ENCODE measurements around the gene PRPH2.

Gene PRPH2

GRCh38 chr6:42722497-42722896 is at the start of gene PRPH2:
Gene PRPH2 (minus strand): TSS chr6:42722597. CDS start chr6:42722334, 263 bp downstream.
- DNase-seq, result no peak

- no peak for DNase-seq
Measured at GRCh38 chr6:42771741-42772100, 49.3 kb upstream of the PRPH2 start.

DNA sequence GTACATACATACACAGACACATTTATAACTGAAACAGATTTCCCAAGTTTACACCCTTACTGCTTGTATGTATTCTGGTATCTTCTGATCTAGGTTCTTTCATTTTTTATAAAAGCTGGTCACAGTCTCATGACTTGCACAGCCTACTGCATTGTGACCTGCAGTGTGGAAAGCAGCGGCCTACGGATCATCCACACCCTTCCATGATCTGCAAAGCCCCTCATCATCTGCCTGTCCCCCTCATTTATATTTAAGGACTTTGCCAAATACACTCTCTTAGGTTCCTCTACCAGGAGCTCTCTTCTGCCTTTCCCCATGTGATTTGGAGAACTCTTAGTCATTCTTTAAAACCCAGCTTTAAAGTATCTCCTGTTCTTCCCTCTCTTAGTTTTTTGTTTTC is 47.4 kb upstream of the PRPH2 start:
- DNase-seq, result no peak

- DNase-seq, result no peak
Measured at GRCh38 chr6:42769051-42769450, 46.7 kb upstream of the PRPH2 start.

DNA sequence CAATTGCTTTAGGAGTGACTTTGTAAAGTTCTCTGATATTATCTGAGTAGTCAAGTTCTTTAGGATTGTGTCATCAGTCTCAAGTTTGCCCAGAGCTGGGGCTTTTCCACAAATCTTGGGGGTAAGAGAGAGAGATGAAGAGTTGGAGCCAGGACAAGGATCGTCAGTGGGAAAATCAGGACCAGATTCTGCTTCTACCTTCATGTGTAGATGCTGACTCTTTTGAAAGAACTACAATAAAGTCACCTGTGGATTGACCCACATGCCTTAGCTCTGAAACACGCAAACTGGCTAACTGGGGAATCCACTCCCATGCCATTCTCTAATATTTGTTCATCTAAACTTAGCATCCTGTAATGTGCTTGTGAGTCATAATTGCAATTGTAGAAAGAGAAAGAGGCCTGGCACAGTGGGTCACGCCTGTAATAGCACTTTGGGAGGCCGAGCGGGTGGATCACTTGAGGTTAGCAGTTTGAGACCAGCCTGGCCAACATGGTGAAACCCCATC is 43.8 kb upstream of the PRPH2 start:
- DNase-seq, result peak; percentile 61

- DNase-seq, result no peak
Measured at GRCh38 chr6:42764911-42765648, 42.7 kb upstream of the PRPH2 start.

- no peak for DNase-seq
Measured at GRCh38 chr6:42762950-42763349, 40.6 kb upstream of the PRPH2 start.

DNA sequence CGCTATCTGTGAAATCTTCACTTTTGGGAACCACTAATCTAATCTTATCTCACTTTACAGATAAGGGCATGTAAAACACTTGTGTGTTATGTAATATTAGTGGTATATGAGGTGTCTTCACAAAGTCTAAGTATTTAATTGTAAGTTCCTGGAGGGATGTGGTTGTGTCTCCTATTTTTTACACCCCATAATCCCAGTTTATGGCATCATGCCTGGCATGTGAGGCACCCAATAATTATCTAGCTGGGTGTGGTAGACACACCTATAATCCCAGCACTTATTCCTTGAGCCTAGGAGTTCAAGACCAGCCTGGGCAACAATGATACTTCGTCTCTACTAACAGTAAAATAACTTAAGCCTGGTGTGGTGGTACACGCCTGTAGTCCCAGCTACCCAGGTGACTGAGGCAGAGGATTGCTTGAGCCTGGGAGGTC is 40.0 kb upstream of the PRPH2 start:
- DNase-seq, result no peak

- no peak for DNase-seq
Measured at GRCh38 chr6:42761287-42762067, 39.1 kb upstream of the PRPH2 start.

GRCh38 chr6:42758756-42759430 is 36.5 kb upstream of the PRPH2 start:
- no peak for DNase-seq

GRCh38 chr6:42756722-42757121 is 34.3 kb upstream of the PRPH2 start:
- DNase-seq, result no peak

DNA sequence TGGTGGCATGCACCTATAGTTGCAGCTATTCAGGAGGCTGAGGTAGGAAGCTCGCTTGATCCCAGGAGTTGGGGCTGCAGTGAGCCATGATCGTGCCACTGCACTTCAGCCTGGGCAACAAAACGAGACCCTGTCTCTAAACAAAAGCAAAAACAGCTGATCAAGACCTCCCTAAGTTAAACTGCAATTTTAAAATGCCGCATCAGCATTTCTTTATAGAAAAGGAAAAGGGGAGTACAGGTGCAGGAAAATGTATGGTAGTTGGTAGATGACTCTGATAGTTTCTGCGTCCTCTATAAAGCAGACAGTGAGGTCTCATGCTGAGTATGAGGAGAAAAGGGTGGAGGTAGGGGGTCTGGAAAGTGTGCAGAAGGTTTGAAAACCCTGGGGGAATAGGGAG is 32.4 kb upstream of the PRPH2 start:
- DNase-seq, result no peak

DNA sequence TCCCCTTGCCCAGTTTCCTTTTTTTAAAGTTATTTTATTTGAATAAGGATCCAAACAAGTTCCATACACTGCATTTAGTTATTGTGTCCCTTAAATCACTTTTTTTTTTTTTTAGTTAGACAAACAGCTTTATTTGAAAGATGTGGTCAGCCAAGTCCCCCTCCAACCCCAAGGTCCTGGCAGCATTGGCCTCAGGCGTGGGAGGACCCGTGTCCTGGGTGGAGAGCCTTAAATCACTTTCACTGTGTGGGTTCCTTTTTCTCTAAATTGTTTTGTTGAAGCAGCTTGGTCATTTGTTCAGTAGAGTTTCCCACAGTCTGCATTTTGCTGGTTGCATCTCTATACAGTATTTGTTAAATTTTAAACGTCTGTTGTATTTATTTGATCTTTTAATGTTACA is 28.7 kb upstream of the PRPH2 start:
- no peak for DNase-seq

DNA sequence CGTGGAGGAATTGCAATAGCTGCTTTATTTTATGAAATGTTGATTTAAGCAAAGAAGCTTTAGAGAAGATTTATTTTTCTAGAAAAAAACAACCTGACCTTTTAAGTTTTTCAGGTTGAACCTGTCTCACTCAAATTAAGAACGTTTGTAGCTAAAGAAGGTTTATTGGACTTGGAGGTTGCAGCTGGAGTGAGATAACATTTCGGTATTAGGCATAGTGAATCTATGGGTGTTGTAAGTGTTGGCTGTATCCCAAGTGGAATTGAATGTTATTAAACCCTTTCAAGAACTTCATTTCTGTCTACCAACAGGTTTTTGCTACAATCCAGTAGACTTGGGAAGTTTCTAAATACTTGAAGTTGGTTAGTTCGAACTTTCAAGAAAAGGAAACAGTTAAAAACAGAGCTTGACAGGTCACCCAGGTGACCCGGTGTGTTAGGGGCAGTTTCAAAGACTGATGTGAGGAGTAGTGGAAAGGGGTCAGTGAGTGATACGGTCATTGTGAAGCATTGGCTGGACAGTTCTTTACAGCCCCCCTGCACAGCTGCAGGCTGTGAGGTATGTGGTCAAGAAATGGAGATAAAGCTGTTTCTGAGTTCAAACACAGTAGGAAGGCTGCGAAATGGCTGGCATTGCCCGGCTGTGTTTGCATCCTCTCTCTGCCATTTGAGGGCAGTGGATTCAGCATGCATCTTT is 26.0 kb upstream of the PRPH2 start:
- DNase-seq, result no peak

- peak; percentile 96 for DNase-seq
Measured at GRCh38 chr6:42746463-42747391, 24.3 kb upstream of the PRPH2 start.

- peak; percentile 99 for DNase-seq
Measured at GRCh38 chr6:42745640-42746462, 23.5 kb upstream of the PRPH2 start, which contains the start of gene TBCC. Gene TBCC (minus strand): TSS chr6:42746103. CDS start chr6:42746073, 30 bp downstream.

DNA sequence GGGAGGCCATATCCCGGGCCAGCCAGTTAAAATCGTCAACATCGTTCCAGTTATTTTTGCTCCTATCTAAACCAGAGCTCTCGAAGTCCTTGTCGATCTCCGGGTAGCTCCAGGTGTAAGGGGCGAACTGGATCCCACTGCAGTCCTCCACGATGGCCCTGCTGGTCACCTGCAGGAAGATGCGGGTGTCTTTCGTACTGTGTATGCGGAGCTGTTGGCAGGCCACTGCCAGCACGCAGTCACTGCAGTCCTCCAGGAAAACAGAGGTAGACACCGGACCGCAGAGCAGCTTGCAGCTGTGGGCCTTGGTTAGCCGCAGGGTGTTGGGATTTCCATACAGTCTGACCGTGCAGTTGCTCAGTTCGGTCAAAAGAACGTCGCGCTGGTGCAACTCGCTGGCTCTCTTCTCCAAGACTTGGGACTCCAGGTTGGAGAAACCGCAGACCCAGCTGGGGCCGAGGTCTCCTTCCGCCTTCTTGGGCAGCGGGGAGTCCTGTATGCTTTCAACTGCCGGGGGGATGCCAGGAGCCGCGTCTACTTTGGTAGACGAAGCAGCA is 22.8 kb upstream of the PRPH2 start:
- no peak for DNase-seq

DNA sequence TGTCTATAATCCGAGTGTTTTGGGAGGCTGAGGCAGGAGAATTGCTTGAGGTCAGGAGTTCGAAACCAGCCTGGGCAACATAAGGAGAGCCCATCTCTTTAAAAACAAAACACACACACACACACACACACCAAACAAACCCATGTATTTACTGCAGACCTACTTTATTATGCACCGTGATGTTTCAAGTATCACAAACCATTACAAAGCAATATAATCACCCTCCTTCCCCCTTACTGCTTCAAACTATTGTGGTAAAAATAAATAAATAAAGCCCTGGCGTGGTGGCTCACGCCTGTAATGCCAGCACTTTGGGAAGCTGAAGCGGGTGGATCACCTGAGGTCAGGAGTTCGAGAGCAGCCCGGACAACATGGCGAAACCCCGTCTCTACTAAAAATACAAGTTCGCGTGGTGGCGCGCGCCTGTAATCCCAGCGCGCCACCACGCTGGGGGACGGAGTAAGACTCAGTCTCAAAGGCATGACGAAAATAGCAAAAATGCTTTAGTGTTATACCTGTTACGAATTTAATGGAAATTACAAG is 22.0 kb upstream of the PRPH2 start:
- DNase-seq, result no peak

DNA sequence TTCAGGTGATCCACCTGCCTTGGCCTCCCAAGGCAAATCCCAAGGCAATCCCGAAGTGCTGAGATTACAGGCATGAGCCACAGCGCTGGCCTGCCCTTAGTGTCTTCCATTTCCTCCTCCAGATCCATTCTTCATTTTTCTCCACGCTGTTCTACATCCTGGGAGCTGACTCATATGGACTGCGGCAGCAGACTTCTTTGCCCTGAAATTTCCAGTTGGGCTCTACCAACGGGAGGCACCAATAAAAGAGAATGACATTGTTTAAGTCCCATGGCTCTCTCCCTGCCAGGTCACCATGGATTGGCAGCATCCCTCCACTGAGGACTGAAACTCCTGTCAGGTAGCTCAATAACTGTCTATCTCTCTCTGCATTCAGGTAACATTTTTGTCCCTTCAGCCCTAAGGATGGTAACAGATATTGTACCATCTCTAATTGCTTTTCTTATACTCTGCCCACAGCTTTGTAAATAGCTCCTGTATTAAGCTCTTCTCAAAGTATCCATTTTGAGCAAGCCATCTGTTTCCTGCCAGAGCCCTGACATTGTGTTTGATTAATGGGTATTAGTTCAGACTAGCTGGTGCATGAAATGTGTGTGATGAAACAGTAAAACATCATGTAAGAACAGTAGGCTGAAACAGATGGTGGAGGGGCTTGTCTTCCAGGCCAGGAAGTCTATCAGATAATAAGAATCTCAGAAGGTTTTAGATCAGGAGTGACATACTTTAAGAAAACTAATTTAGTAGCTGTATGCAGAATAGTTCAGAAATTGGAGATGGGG is 19.9 kb upstream of the PRPH2 start:
- DNase-seq, result peak; percentile 58

Data from fibroblast of skin of right biceps (primary cell).